HG03469 (cell line): ENCODE measurements around the gene OPN4.

Source experiments
- ATAC-seq: cut with Tn5 transposase; IDR thresholded peaks from one replicate; pipeline ENCODE4 v1.9.1; 2021; ENCODE audit warnings: mild to moderate bottlenecking, moderate library complexity, moderate number of reproducible peaks; ENCODE audit not compliant: unreplicated experiment

Gene OPN4

GRCh38 chr10:86693721-86694369 lies 39.5 kb downstream of the OPN4 start:
- ATAC-seq: no peak

- no peak for ATAC-seq
Measured at GRCh38 chr10:86698207-86698940, 44.0 kb downstream of the OPN4 start.

GRCh38 chr10:86699125-86699524 lies 44.8 kb downstream of the OPN4 start:
- no peak for ATAC-seq

- no peak for ATAC-seq
Measured at GRCh38 chr10:86699541-86699940, 45.2 kb downstream of the OPN4 start.

GRCh38 chr10:86699991-86700840 lies 45.9 kb downstream of the OPN4 start:
- ATAC-seq: no peak

GRCh38 chr10:86700851-86701617 lies 46.7 kb downstream of the OPN4 start:
- ATAC-seq: no peak

GRCh38 chr10:86703176-86703575 lies 48.8 kb downstream of the OPN4 start:
- no peak for ATAC-seq

GRCh38 chr10:86705139-86705538 lies 50.8 kb downstream of the OPN4 start:
- ATAC-seq: no peak

GRCh38 chr10:86705905-86706304 lies 51.6 kb downstream of the OPN4 start:
- no peak for ATAC-seq

GRCh38 chr10:86706401-86706841 lies 52.1 kb downstream of the OPN4 start:
- no peak for ATAC-seq

GRCh38 chr10:86706977-86707376 lies 52.6 kb downstream of the OPN4 start:
- no peak for ATAC-seq

- no peak for ATAC-seq
Measured at GRCh38 chr10:86707505-86707904, 53.2 kb downstream of the OPN4 start.

- ATAC-seq: no peak
Measured at GRCh38 chr10:86708068-86708782, 53.9 kb downstream of the OPN4 start.

- ATAC-seq: no peak
Measured at GRCh38 chr10:86708783-86709380, 54.5 kb downstream of the OPN4 start.

GRCh38 chr10:86709396-86710185 lies 55.2 kb downstream of the OPN4 start:
- ATAC-seq: no peak

- peak; percentile 74 for ATAC-seq
Measured at GRCh38 chr10:86710987-86711512, 56.7 kb downstream of the OPN4 start.

- ATAC-seq: peak; percentile 19
Measured at GRCh38 chr10:86711513-86712316, 57.4 kb downstream of the OPN4 start.

- no peak for ATAC-seq
Measured at GRCh38 chr10:86712317-86712707, 58.0 kb downstream of the OPN4 start.
